ENCODE data around the gene TGM2.

DNA sequence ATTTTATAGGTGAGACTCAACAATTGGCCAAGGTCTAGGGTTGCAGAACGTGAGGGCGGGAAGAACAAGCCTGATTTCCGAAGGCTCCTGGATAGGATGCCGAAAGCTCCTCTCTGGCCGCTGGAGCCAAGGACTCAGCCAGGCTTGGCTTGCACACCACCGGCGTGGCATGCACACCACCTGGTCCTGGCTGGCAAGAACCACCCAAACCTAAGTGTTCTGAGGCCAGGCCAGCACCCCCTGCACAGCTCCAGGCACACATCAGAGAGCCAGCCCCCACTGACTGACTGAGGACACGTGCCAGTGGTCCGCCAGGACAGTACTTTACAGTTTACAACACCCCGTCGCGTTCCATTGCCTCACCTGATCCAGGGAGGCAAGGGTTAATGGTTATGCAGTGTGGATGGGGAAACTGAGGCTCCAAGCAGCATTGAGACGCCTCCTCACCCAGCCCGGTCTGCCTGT is 414 bp downstream of the TGM2 start:
- TF ChIP-seq, protein P1, sequence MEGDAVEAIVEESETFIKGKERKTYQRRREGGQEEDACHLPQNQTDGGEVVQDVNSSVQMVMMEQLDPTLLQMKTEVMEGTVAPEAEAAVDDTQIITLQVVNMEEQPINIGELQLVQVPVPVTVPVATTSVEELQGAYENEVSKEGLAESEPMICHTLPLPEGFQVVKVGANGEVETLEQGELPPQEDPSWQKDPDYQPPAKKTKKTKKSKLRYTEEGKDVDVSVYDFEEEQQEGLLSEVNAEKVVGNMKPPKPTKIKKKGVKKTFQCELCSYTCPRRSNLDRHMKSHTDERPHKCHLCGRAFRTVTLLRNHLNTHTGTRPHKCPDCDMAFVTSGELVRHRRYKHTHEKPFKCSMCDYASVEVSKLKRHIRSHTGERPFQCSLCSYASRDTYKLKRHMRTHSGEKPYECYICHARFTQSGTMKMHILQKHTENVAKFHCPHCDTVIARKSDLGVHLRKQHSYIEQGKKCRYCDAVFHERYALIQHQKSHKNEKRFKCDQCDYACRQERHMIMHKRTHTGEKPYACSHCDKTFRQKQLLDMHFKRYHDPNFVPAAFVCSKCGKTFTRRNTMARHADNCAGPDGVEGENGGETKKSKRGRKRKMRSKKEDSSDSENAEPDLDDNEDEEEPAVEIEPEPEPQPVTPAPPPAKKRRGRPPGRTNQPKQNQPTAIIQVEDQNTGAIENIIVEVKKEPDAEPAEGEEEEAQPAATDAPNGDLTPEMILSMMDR (optimal IDR thresholded peaks at IDR 0.05 in 1 of 3, IDR thresholded peaks at IDR 0.05 in 1 of 3, conservative IDR thresholded peaks at IDR 0.05 in 1 of 3; ENCODE audit: extremely low read depth in 1 of 3, insufficient read depth in 2 of 3, low read length in 3 of 3) = no peak
- no peak for TF ChIP-seq EZH2 (IDR thresholded peaks at IDR 0.05; ENCODE audit: low read length)
